ENCODE results near the gene FGF22. TPM values are rescaled to one million over a fixed set of nuclear protein-coding genes. Genes with fewer than 3 reads are reported as not detected.
A peak's percentile ranks its signal among the peaks of the same experiment; 100 is the strongest.

Gene FGF22
- total RNA-seq, 1 donor from 2014 or later = 0.73 TPM

DNA sequence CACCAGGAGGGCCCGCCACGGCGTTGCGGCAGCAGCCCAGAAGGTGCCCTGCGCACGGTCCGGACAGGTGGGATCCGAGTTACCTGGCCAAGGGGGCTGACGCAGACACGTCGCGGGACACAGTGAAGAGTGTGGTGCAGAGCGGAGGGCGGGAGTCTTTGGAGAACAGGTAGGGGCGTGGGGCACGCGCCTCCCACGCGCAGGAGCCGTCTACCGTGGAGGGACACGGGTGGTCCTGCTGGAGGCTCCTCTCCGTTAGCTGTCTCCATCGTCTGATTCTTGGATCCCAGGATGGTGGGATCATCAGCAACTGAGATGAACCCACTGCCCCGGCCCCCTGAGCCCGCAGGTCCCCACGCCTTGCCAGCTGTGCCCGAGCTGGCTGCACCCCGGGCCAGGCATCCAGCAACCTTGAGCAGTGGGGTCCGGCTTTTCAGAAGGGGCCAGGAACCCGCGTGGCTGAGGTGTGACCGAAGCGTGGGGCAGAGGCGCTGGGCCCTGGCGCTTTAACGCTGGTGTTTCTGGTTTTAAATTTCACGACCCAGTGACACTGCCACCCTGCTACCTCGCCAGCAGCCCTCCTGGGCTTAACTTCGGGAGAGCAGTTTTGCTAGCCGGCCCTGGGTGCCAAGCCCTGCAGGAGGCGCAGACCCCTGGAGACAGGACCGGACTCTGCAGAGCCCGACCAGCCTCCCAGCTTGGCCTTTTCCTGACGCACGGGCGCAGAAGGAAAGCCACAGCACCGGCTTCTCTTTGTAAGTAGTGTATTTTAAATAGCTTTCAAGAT, 7.3 kb downstream of the FGF22 start:
- H3K27me3 Mint-ChIP-seq = no peaks in the 10 kb centered on the region
- DNase-seq = no peak
- intact Hi-C loops (cut with micrococcal nuclease) = no loop called here
- no peak for ATAC-seq (ENCODE audit: low read depth)
- POLR2A ChIA-PET = interaction anchor here (3.6 kb wide), 1 partner anchor 14 kb away, joined by 21 read pairs; no protein-coding TSS in a partner anchor
- H3K9me3 Mint-ChIP-seq = no peaks in the 10 kb centered on the region
- CTCF ChIA-PET = no interaction called here
- peaks cover 37% of the 10 kb centered on the region for H3K36me3 Mint-ChIP-seq (ENCODE audit: low read depth)
- TF ChIP-seq, protein P1, sequence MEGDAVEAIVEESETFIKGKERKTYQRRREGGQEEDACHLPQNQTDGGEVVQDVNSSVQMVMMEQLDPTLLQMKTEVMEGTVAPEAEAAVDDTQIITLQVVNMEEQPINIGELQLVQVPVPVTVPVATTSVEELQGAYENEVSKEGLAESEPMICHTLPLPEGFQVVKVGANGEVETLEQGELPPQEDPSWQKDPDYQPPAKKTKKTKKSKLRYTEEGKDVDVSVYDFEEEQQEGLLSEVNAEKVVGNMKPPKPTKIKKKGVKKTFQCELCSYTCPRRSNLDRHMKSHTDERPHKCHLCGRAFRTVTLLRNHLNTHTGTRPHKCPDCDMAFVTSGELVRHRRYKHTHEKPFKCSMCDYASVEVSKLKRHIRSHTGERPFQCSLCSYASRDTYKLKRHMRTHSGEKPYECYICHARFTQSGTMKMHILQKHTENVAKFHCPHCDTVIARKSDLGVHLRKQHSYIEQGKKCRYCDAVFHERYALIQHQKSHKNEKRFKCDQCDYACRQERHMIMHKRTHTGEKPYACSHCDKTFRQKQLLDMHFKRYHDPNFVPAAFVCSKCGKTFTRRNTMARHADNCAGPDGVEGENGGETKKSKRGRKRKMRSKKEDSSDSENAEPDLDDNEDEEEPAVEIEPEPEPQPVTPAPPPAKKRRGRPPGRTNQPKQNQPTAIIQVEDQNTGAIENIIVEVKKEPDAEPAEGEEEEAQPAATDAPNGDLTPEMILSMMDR (IDR thresholded peaks at IDR 0.05) = no peak
- H3K27ac Mint-ChIP-seq = no peak overlapping the region
- peaks cover 13% of the 10 kb centered on the region for H3K4me1 Mint-ChIP-seq
- H3K4me3 Mint-ChIP-seq = no peak overlapping the region

DNA sequence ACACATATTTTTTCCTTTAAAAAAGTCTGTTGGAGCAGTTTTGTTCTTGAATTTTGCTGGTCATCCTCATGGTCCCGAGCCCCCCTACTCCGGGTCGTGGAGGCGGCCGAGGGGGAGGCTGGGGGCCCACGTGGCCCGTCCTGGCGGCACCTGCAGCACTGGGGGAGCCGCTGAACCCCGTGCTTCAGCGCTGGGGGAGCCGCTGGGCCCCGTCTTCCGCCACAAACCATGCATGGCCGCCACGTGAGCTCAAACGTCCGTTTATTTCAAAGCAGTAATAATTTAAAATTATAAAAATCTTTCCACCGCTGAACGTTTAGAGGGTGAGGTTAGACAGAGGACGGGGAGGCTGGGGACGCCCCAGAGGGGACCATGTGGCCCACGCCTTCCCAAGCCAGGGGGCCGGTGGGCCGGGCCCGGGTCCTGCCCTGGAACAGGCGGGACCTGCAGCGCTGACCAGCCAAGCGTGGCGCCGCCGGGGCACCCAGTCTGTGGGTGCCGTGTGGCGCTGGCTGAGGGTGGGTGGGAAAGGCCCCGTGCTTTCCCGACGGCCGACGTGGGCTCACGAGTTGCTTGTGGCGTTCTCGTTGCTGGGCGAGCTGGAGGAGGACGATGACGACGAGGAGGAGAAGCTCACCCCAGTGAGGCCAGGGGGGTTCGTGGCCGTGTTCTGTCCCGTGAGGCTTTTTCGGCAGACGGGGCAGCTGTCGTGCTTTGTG, 8.0 kb downstream of the FGF22 start:
- POLR2A ChIA-PET = interaction anchor here (1.0 to 3.6 kb wide), 2 partner anchors 13 to 14 kb away, joined by 4 to 21 read pairs; partner anchors contain the start of gene POLRMT

DNA sequence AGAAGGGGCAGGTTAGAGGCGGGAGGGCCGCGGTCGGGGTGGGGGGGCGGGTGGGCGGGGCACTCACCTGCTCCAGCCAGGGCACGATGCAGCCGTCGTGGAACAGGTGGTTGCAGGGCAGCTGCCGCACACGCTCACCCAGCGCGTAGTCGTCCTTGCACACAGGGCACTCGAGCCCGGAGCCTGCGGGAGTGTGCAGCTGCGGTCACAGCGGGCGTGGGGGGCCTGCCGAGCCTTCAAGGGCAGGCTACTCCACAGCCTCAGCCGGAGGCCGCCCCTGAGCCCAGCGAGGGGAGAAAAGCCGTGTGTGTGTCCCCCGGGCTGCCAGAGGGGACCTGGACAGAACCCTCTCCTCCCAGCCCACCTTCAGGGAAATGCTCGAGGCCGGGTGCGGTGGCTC, 8.6 kb downstream of the FGF22 start:
- CTCF ChIA-PET = no interaction called here
- H3K9me3 Mint-ChIP-seq = no peaks in the 10 kb centered on the region
- ATAC-seq (ENCODE audit: low read depth) (no peak), DNase-seq (no peak)
- H3K4me1 Mint-ChIP-seq = peaks cover 13% of the 10 kb centered on the region
- no peaks in the 10 kb centered on the region for H3K27me3 Mint-ChIP-seq
- peaks cover 40% of the 10 kb centered on the region for H3K36me3 Mint-ChIP-seq (ENCODE audit: low read depth)
- POLR2A ChIA-PET = interaction anchor here (1.0 to 3.6 kb wide), 2 partner anchors 12 to 15 kb away, joined by 4 to 21 read pairs; partner anchors contain the start of gene POLRMT
- TF ChIP-seq, protein P1 (IDR thresholded peaks at IDR 0.05) = no peak
- intact Hi-C loops (cut with micrococcal nuclease) = no loop called here
- H3K4me3 Mint-ChIP-seq = no peak overlapping the region
- peak overlapping the region; percentile 63 for H3K27ac Mint-ChIP-seq

More for the DNA sequence above, 8.0 kb downstream of the FGF22 start:
- TF ChIP-seq, protein P1 (IDR thresholded peaks at IDR 0.05) = no peak
- CTCF ChIA-PET = no interaction called here
- ATAC-seq (ENCODE audit: low read depth) (peak; percentile 67), DNase-seq (no peak)
- peak overlapping the region; percentile 63 for H3K27ac Mint-ChIP-seq
- intact Hi-C loops (cut with micrococcal nuclease) = no loop called here
- no peaks in the 10 kb centered on the region for H3K9me3 Mint-ChIP-seq
- H3K36me3 Mint-ChIP-seq (ENCODE audit: low read depth) = peaks cover 37% of the 10 kb centered on the region
- H3K27me3 Mint-ChIP-seq = no peaks in the 10 kb centered on the region
- peak overlapping the region; percentile 50 for H3K4me3 Mint-ChIP-seq
- H3K4me1 Mint-ChIP-seq = peaks cover 13% of the 10 kb centered on the region

DNA sequence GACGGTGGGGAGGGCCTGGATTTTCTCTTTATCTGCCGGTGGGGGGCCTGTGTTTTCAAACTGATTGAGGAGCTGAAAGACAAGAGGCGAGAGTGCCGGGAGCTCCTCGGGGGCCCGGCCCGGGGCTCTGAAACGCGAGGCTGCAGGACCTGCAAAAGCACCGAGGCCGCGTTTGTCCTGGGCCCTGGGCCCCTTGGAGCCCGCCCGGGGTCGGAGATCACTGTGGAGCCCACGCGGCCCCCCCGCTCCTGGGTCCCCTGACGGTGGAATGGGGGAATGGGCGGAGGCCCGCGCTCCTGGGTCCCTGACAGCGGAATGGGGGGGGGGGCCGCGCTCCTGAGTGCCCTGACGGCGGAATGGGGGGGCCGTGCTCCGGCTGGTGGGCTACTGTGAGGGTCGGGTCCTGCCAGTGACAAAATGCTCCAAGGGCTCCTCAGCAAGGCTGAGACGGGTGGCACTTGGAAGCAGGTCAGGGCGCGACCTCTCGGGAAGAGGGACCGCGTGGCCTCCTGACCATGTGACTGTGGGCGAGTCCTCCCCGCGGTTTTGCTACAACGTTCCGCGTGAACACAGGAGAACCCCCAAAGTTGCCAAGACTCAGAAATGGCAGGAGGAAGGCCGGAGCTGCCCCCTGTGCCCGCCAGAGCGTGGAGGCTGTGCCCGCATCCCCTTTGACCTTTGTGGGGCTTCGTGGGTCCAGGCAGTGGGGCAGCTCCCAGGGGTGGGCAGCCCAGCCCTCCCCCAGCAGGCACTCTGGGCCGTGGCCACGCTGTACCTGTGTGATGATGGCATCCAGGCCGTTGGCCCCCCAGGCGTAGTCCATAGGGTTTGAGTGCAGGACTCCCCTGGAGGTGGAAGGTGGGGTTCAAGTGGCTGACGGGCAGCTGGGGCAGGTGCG, 9.5 kb downstream of the FGF22 start:
- POLR2A ChIA-PET = interaction anchor here (1.0 to 3.6 kb wide), 2 partner anchors 11 to 15 kb away, joined by 4 to 21 read pairs; partner anchors contain the start of gene POLRMT

More for the DNA sequence above, 9.5 kb downstream of the FGF22 start:
- H3K4me3 Mint-ChIP-seq = no peak overlapping the region
- H3K4me1 Mint-ChIP-seq = peaks cover 14% of the 10 kb centered on the region
- H3K27me3 Mint-ChIP-seq = no peaks in the 10 kb centered on the region
- H3K36me3 Mint-ChIP-seq (ENCODE audit: low read depth) = peaks cover 42% of the 10 kb centered on the region
- peak overlapping the region; percentile 59 for H3K27ac Mint-ChIP-seq
- ATAC-seq (ENCODE audit: low read depth) (no peak), DNase-seq (no peak)
- CTCF ChIA-PET = no interaction called here
- no peaks in the 10 kb centered on the region for H3K9me3 Mint-ChIP-seq
- intact Hi-C loops (cut with micrococcal nuclease) = no loop called here
- TF ChIP-seq, protein P1 (IDR thresholded peaks at IDR 0.05) = no peak
